ENCODE data around the gene CELSR1. TPM values are rescaled to one million over a fixed set of nuclear protein-coding genes. Genes with fewer than 3 reads are reported as not detected.

CELSR1 gene
- total and polyA plus RNA-seq, 2 of the 13 experiments (the other 11 are each of a cell fraction or from before 2014, with no cell fraction given) = 0.78 to 1.8 TPM

GRCh38 chr22:46460857-46461256 lies 76.6 kb downstream of the CELSR1 start:
- POLR2A ChIA-PET = no interaction called here
- intact Hi-C loops (cut with micrococcal nuclease; ENCODE audit: unreplicated experiment) = no loop called here
- no peak for FAIRE-seq

More at GRCh38 chr22:46460857-46461256, 76.6 kb downstream of the CELSR1 start:
- no peaks in the 10 kb centered on the region for H3K9me3 ChIP-seq (ENCODE audit: low read length)
- no peak for DNase-seq (ENCODE audit: low spot score)
- H4K20me1 ChIP-seq (ENCODE audit: insufficient read depth, low read length) = no peaks in the 10 kb centered on the region
- H3K27ac ChIP-seq (ENCODE audit: extremely low read length, insufficient read depth, low read length) = no peak overlapping the region
- H2AFZ ChIP-seq (ENCODE audit: low read length) = no peak overlapping the region
- peaks cover 2 to 11% of the 10 kb centered on the region in 2 experiments; a peak in 3 of 5 replicates for H3K27me3 ChIP-seq (ENCODE audit: control insufficient read depth in 1 of 2, insufficient read depth in 2 of 2, low read length in 2 of 2)
- in situ Hi-C loops (cut with HindIII; ENCODE audit: extremely low pct_ligation_motif_present, low pct_unique_long_range_greater_than_20kb) = no loop called here
- H3K4me3 ChIP-seq (replicated peaks in 1 of 3; ENCODE audit: insufficient read depth in 1 of 3, low read depth in 2 of 3, low read length in 3 of 3) = no peak overlapping the region
- no peak for ATAC-seq
- CTCF ChIA-PET (ENCODE audit: low intra/inter-chr PET ratio, low total read pairs) = no interaction called here
- TF ChIP-seq FOXK2 (IDR thresholded peaks at IDR 0.05) = no peak
- no peak for TF ChIP-seq KDM2A (CRISPR knock-in tag; IDR thresholded peaks at IDR 0.05; ENCODE audit: borderline replicate concordance, low read depth)
- TF ChIP-seq THAP7 (CRISPR knock-in tag; IDR thresholded peaks at IDR 0.05) = no peak
- no peak for TF ChIP-seq TEF (CRISPR knock-in tag; IDR thresholded peaks at IDR 0.05)
- no peak for TF ChIP-seq ZNF33B (CRISPR knock-in tag; IDR thresholded peaks at IDR 0.05)
- TF ChIP-seq IRF9 (CRISPR knock-in tag; IDR thresholded peaks at IDR 0.05; ENCODE audit: borderline replicate concordance) = no peak
- TF ChIP-seq, protein P1, sequence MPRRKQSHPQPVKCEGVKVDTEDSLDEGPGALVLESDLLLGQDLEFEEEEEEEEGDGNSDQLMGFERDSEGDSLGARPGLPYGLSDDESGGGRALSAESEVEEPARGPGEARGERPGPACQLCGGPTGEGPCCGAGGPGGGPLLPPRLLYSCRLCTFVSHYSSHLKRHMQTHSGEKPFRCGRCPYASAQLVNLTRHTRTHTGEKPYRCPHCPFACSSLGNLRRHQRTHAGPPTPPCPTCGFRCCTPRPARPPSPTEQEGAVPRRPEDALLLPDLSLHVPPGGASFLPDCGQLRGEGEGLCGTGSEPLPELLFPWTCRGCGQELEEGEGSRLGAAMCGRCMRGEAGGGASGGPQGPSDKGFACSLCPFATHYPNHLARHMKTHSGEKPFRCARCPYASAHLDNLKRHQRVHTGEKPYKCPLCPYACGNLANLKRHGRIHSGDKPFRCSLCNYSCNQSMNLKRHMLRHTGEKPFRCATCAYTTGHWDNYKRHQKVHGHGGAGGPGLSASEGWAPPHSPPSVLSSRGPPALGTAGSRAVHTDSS (CRISPR knock-in tag; conservative IDR thresholded peaks at IDR 0.05) = no peak
- TF ChIP-seq ZNF33A (CRISPR knock-in tag; IDR thresholded peaks at IDR 0.05; ENCODE audit: borderline replicate concordance) = no peak
- TF ChIP-seq ZSCAN22 (CRISPR knock-in tag; IDR thresholded peaks at IDR 0.05) = no peak
- TF ChIP-seq ESRRA (CRISPR knock-in tag; IDR thresholded peaks at IDR 0.05; ENCODE audit: low read depth) = no peak
- H3K4me2 ChIP-seq (ENCODE audit: low read depth, low read length) = no peak overlapping the region
- H3K79me2 ChIP-seq (ENCODE audit: insufficient read depth, low read length) = no peaks in the 10 kb centered on the region
- no TSS peak for BruUV-seq (replicated peaks)
- no peak overlapping the region for H3K9ac ChIP-seq (ENCODE audit: insufficient read depth, low read depth, low read length)
- 72% methylated on average over 12 of the region's 12 CpGs for WGBS (ENCODE audit: low lambda C conversion rate)
- H3K4me1 ChIP-seq (ENCODE audit: insufficient read depth, low read length) = peaks cover 52% of the 10 kb centered on the region
- no peaks in the 10 kb centered on the region for H3K36me3 ChIP-seq (replicated peaks in 1 of 2; ENCODE audit: control insufficient read depth in 1 of 2, insufficient read depth in 2 of 2, low read length in 2 of 2)
